HEK293T (cell line): Measurements from ENCODE around the gene SLC9C1.

Experiments
- ARNT ChIP-seq: fragments of 450-650 bp; IDR thresholded peaks from 2 replicates; pipeline ENCODE4 v1.6.1; 2017; ENCODE audit warnings: mild to moderate bottlenecking
- BHLHE40 ChIP-seq: fragments of 450-650 bp; IDR thresholded peaks from 2 replicates; pipeline ENCODE4 v1.6.1; 2016; ENCODE audit warnings: mild to moderate bottlenecking, moderate library complexity, borderline replicate concordance
- ELF4 ChIP-seq: fragments of 450-650 bp; IDR thresholded peaks from 2 replicates; pipeline ENCODE4 v1.6.1; 2017; ENCODE audit warnings: antibody characterized with exemption
- FOXA1 ChIP-seq: fragments of 450-650 bp; IDR thresholded peaks from 2 replicates; pipeline ENCODE4 v1.6.1; 2016; ENCODE audit warnings: mild to moderate bottlenecking
- FOXK2 ChIP-seq: fragments of 450-650 bp; IDR thresholded peaks from 2 replicates; pipeline ENCODE4 v1.6.1; 2016; ENCODE audit warnings: mild to moderate bottlenecking
- FOXM1 ChIP-seq: fragments of 450-650 bp; IDR thresholded peaks from 2 replicates; pipeline ENCODE4 v1.6.1; 2017; ENCODE audit warnings: mild to moderate bottlenecking, borderline replicate concordance
- HDGF ChIP-seq: fragments of 450-650 bp; IDR thresholded peaks from 2 replicates; pipeline ENCODE4 v1.6.1; 2017; ENCODE audit warnings: antibody characterized with exemption, borderline replicate concordance
- LEF1 ChIP-seq: fragments of 450-650 bp; IDR thresholded peaks from 2 replicates; pipeline ENCODE4 v1.6.1; 2017; ENCODE audit warnings: mild to moderate bottlenecking, borderline replicate concordance
- NFRKB ChIP-seq: fragments of 450-650 bp; IDR thresholded peaks from 2 replicates; pipeline ENCODE4 v1.6.1; 2016; ENCODE audit warnings: mild to moderate bottlenecking, moderate library complexity
- PKNOX1 ChIP-seq: fragments of 450-650 bp; IDR thresholded peaks from 2 replicates; pipeline ENCODE4 v1.6.1; 2016
- SP1 ChIP-seq: fragments of 450-650 bp; IDR thresholded peaks from 2 replicates; pipeline ENCODE4 v1.6.1; 2017
- SUZ12 ChIP-seq: fragments of 450-650 bp; IDR thresholded peaks from 2 replicates; pipeline ENCODE4 v1.6.1; 2016; ENCODE audit warnings: mild to moderate bottlenecking
- TARDBP ChIP-seq: fragments of 450-650 bp; IDR thresholded peaks from 2 replicates; pipeline ENCODE4 v1.6.1; 2016
- ZNF384 ChIP-seq: fragments of 450-650 bp; IDR thresholded peaks from 2 replicates; pipeline ENCODE4 v1.6.1; 2016

- TF ChIP-seq SP1 = no peak
- no peak for TF ChIP-seq FOXK2
- no peak for TF ChIP-seq BHLHE40
- no peak for TF ChIP-seq SUZ12
- TF ChIP-seq FOXM1 = no peak
- TF ChIP-seq FOXA1 = no peak
- no peak for TF ChIP-seq ELF4
- TF ChIP-seq TARDBP = no peak
- no peak for TF ChIP-seq PKNOX1
- TF ChIP-seq NFRKB = no peak
- no peak for TF ChIP-seq ARNT
- no peak for TF ChIP-seq LEF1
- no peak for TF ChIP-seq HDGF
- TF ChIP-seq ZNF384 = no peak
These were observed 171.1 kb downstream of the SLC9C1 start for GRCh38 chr3:112122870-112123269.
